PC-3 (cell line): ENCODE results near the gene ZDHHC6. TPM values are rescaled to one million over a fixed set of nuclear protein-coding genes. Genes with fewer than 3 reads are reported as not detected.
A peak's percentile ranks its signal among the peaks of the same experiment; 100 is the strongest.

Experiments
- ATAC-seq: fragments of 200-7000 bp; cut with Tn5 transposase; 2 replicates; pipeline ENCODE4 v1.9.1; 2020; ENCODE audit warnings: mild to moderate bottlenecking, moderate library complexity
- Bru-seq: library from RNA; stranded (reverse); fragments of 400-500 nt; gene quantifications from one replicate; lab custom pipeline; 2021; lab: Mats Ljungman, UMichigan
- BruChase-seq, 2 experiments: library from RNA; stranded (reverse); fragments of 400-500 nt; gene quantifications; one replicate each; lab custom pipeline; 2021; lab: Mats Ljungman, UMichigan
- BruUV-seq: library from RNA; stranded (reverse); fragments of 400-500 nt; replicated peaks from 2 replicates; lab custom pipeline; 2021; lab: Mats Ljungman, UMichigan
- CTCF ChIA-PET: fragments of 300-600 bp; sonication (Branson Sonifier 250); formaldehyde crosslinking; loops from one replicate; lab custom pipeline; 2022; ENCODE audit warnings: antibody characterized with exemption; lab: Charles Lee
- POLR2A ChIA-PET: fragments of 300-600 bp; sonication (Branson Sonifier 250); formaldehyde crosslinking; loops from one replicate; lab custom pipeline; 2022; ENCODE audit warnings: antibody characterized with exemption; ENCODE audit not compliant: unreplicated experiment; lab: Charles Lee
- DNase-seq: peaks from one replicate; pipeline ENCODE4 v3.0.0-alpha.2; 2015
- H2AFZ ChIP-seq: fragments of 300-600 bp; sonication (generic); 2 replicates; pipeline ENCODE4 v1.6.0; 2016; ENCODE audit warnings: antibody characterized with exemption, low read length
- H3F3A ChIP-seq: fragments of 300-600 bp; sonication (generic); one replicate; pipeline ENCODE4 v1.6.0; 2017; ENCODE audit warnings: antibody characterized with exemption, low read length, control low read depth, mild to moderate bottlenecking; ENCODE audit not compliant: unreplicated experiment
- H3K27ac ChIP-seq: fragments of 300-600 bp; sonication (generic); 2 replicates; pipeline ENCODE4 v1.5.1; 2016; ENCODE audit warnings: mild to moderate bottlenecking, low read length
- H3K27me3 ChIP-seq: fragments of 300-600 bp; sonication (generic); 2 replicates; pipeline ENCODE4 v1.6.1; 2016; ENCODE audit warnings: low read length, mixed read lengths
- H3K36me3 ChIP-seq: fragments of 300-600 bp; sonication (generic); 2 replicates; pipeline ENCODE4 v1.6.1; 2016; ENCODE audit warnings: low read depth, mixed run types, low read length, mixed read lengths
- H3K4me1 ChIP-seq: fragments of 300-600 bp; sonication (generic); 2 replicates; pipeline ENCODE4 v1.5.1; 2016; ENCODE audit warnings: low read length; ENCODE audit not compliant: insufficient read depth
- H3K4me2 ChIP-seq: fragments of 300-600 bp; sonication (generic); 2 replicates; pipeline ENCODE4 v1.6.0; 2016; ENCODE audit warnings: low read length
- H3K4me3 ChIP-seq: fragments of 300-600 bp; sonication (generic); 2 replicates; pipeline ENCODE4 v1.5.1; 2016; ENCODE audit warnings: mild to moderate bottlenecking, low read length, mixed read lengths
- H3K79me2 ChIP-seq: fragments of 300-600 bp; sonication (generic); 2 replicates; pipeline ENCODE4 v1.6.1; 2017; ENCODE audit warnings: low read length, mixed read lengths
- H3K9ac ChIP-seq: fragments of 300-600 bp; sonication (generic); 2 replicates; pipeline ENCODE4 v1.6.0; 2016; ENCODE audit warnings: mild to moderate bottlenecking, low read length
- H3K9me2 ChIP-seq: fragments of 300-600 bp; sonication (generic); replicated peaks from 2 replicates; pipeline ENCODE4 v1.6.1; 2016; ENCODE audit warnings: mixed run types, low read length, mixed read lengths
- H3K9me3 ChIP-seq: fragments of 300-600 bp; sonication (generic); 2 replicates; pipeline ENCODE4 v1.6.1; 2016; ENCODE audit warnings: low read length, mixed read lengths
- H4K20me1 ChIP-seq: fragments of 300-600 bp; sonication (generic); 2 replicates; pipeline ENCODE4 v1.6.1; 2016; ENCODE audit warnings: low read length, mixed read lengths
- CTCF ChIP-seq: fragments of 300-600 bp; sonication (generic); conservative IDR thresholded peaks from 2 replicates; pipeline ENCODE4 v1.5.1; 2017; ENCODE audit warnings: antibody characterized with exemption, low read depth, mild to moderate bottlenecking, low read length
- EZH2 ChIP-seq: fragments of 300-600 bp; sonication (generic); IDR thresholded peaks from one replicate; pipeline ENCODE4 v1.6.1; 2017; ENCODE audit warnings: antibody characterized with exemption, mild to moderate bottlenecking, low read length; ENCODE audit not compliant: unreplicated experiment
- EZH2phosphoT487 ChIP-seq: fragments of 300-600 bp; sonication (generic); IDR thresholded peaks from 2 replicates; pipeline ENCODE4 v1.6.1; 2018; ENCODE audit warnings: mild to moderate bottlenecking, antibody characterized with exemption, low read length, borderline replicate concordance
- intact Hi-C: fragments of 100-400 bp; cut with micrococcal nuclease; formaldehyde crosslinking; loops from 2 replicates; pipeline ENCODE4 v1.9.0; 2023
- long read RNA-seq: library from polyadenylated mRNA; unstranded; transcript quantifications from one replicate; pipeline ENCODE4 v2.0.0, GENCODE V29; 2021; ENCODE audit not compliant: unreplicated experiment
- total RNA-seq: library from RNA; depleted of rRNA; stranded (reverse); fragments of >200 nt; gene quantifications from 2 replicates; pipeline ENCODE4 v1.2.3, GENCODE V29; 2014; rRNA removed

Gene ZDHHC6, protein sequence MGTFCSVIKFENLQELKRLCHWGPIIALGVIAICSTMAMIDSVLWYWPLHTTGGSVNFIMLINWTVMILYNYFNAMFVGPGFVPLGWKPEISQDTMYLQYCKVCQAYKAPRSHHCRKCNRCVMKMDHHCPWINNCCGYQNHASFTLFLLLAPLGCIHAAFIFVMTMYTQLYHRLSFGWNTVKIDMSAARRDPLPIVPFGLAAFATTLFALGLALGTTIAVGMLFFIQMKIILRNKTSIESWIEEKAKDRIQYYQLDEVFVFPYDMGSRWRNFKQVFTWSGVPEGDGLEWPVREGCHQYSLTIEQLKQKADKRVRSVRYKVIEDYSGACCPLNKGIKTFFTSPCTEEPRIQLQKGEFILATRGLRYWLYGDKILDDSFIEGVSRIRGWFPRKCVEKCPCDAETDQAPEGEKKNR
- total RNA-seq (12.6 and 17.7 TPM in 2 replicates), Bru-seq, nascent RNA (percentile 71 among the genes with signal in this experiment), BruChase-seq, experiment 1, labeled RNA remaining after a 6-hour chase (percentile 76 among the genes with signal in this experiment), BruChase-seq, experiment 2, labeled RNA remaining after a 2-hour chase (percentile 78 among the genes with signal in this experiment)
- long read RNA-seq, transcript ZDHHC6-202 (11 exons, 2,170 nt), result major isoform, 19 of 40 reads
- long read RNA-seq, partial matches to known transcripts, result 3 of 40 reads
- long read RNA-seq, other reads (novel, unspliced or antisense), result 18 of 40 reads

GRCh38 chr10:112446855-112447619, at the start of gene ZDHHC6, which contains the start of gene VTI1A:
TSS of gene ZDHHC6 (minus strand) at chr10:112446914. CDS start at chr10:112445436, 1,478 bp downstream.
TSS of gene VTI1A (plus strand) at chr10:112447215. CDS start at chr10:112447374, 159 bp downstream.
- Histone ChIP-seq H3K4me3 (peak within 1 kb of the TSS; percentile 98), H3K27me3 (no peaks in the 10 kb centered on the region), H3K27ac (peak within 1 kb of the TSS; percentile 71), H3K79me2 (peaks cover 51% of the 10 kb centered on the region), H3K9ac (peak within 1 kb of the TSS; percentile 93), H3F3A (no peaks in the 10 kb centered on the region), H3K36me3 (peaks cover 16% of the 10 kb centered on the region), H3K4me1 (peaks cover 11% of the 10 kb centered on the region), H3K4me2 (peak within 1 kb of the TSS; percentile 95), H2AFZ (peak within 1 kb of the TSS; percentile 93), H4K20me1 (no peaks in the 10 kb centered on the region), H3K9me2 (no peaks in the 10 kb centered on the region), H3K9me3 (no peaks in the 10 kb centered on the region)
- DNase-seq (peak; percentile 75), ATAC-seq (peak; percentile 93)
- intact Hi-C loops, result no loop called here
- no TSS peak for BruUV-seq
- ChIA-PET POLR2A (interaction anchor here (0.7 kb wide), 1 partner anchor 12 kb away, joined by 6 read pairs; no protein-coding TSS in a partner anchor), CTCF (interaction anchor here (0.6 kb wide), 1 partner anchor 26 kb away, joined by 3 read pairs; no protein-coding TSS in a partner anchor)
- TF ChIP-seq CTCF (no peak), EZH2phosphoT487 (no peak), EZH2 (no peak)

- no peak for DNase-seq
- no peak overlapping the region for H3K9ac ChIP-seq
- CTCF ChIA-PET, result no interaction called here
- no peaks in the 10 kb centered on the region for H3K27me3 ChIP-seq
- no peak overlapping the region for H2AFZ ChIP-seq
- intact Hi-C loops, result no loop called here
- H3K4me1 ChIP-seq, result no peaks in the 10 kb centered on the region
- H3K36me3 ChIP-seq, result no peaks in the 10 kb centered on the region
- POLR2A ChIA-PET, result no interaction called here
- no peaks in the 10 kb centered on the region for H3K9me2 ChIP-seq
- no peaks in the 10 kb centered on the region for H3K79me2 ChIP-seq
- no peaks in the 10 kb centered on the region for H4K20me1 ChIP-seq
- no peak for TF ChIP-seq EZH2
- no peak for TF ChIP-seq EZH2phosphoT487
- H3K4me2 ChIP-seq, result no peak overlapping the region
- H3F3A ChIP-seq, result no peaks in the 10 kb centered on the region
- H3K4me3 ChIP-seq, result no peak overlapping the region
- no peak for ATAC-seq
- no peak overlapping the region for H3K27ac ChIP-seq
- H3K9me3 ChIP-seq, result no peaks in the 10 kb centered on the region
- no TSS peak for BruUV-seq
Measured at GRCh38 chr10:112492736-112493135, 46.0 kb upstream of the ZDHHC6 start.

- Histone ChIP-seq H3K9me3 (no peaks in the 10 kb centered on the region), H3F3A (no peaks in the 10 kb centered on the region), H3K4me1 (no peaks in the 10 kb centered on the region), H3K79me2 (no peaks in the 10 kb centered on the region), H4K20me1 (no peaks in the 10 kb centered on the region), H2AFZ (no peak overlapping the region), H3K27me3 (no peaks in the 10 kb centered on the region), H3K9me2 (no peaks in the 10 kb centered on the region), H3K27ac (no peak overlapping the region), H3K4me3 (no peak overlapping the region), H3K9ac (no peak overlapping the region), H3K4me2 (no peak overlapping the region), H3K36me3 (no peaks in the 10 kb centered on the region)
- TF ChIP-seq EZH2 (no peak), CTCF (no peak), EZH2phosphoT487 (no peak)
- DNase-seq (no peak), ATAC-seq (no peak)
- ChIA-PET POLR2A (no interaction called here), CTCF (no interaction called here)
- BruUV-seq, result no TSS peak
- intact Hi-C loops, result loop anchor here (2.0 kb wide), 1 partner anchor 70 kb away; no protein-coding TSS in a partner anchor
Measured at GRCh38 chr10:112491144-112491543, 44.4 kb upstream of the ZDHHC6 start.
